ENCODE measurements around the gene BAX.

DNA sequence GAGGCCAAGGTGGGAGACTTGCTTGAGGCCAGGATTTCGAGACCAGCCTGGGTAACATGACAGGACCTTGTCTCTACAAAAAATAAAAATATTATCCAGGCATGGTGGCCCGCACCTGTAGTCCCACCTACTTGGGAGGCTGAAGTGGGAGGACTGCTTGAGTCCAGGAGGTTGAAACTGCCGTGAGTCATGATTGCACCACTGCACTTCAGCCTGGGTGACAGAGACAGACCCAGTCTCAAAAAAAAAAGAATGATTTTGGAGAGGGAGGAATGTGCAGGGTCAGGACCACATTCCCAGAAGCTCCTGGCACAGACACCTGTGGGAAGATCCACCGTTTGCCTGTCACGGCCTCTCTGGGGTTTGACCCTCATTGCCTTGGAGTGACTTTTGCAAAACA is 9.3 kb upstream of the BAX start:
- no peak for TF ChIP-seq CTCF (IDR thresholded peaks at IDR 0.05; ENCODE audit: insufficient read depth, low read length)
- TF ChIP-seq POLR2AphosphoS5 (IDR thresholded peaks at IDR 0.05; ENCODE audit: low read depth), result no peak
- TF ChIP-seq, protein P1, sequence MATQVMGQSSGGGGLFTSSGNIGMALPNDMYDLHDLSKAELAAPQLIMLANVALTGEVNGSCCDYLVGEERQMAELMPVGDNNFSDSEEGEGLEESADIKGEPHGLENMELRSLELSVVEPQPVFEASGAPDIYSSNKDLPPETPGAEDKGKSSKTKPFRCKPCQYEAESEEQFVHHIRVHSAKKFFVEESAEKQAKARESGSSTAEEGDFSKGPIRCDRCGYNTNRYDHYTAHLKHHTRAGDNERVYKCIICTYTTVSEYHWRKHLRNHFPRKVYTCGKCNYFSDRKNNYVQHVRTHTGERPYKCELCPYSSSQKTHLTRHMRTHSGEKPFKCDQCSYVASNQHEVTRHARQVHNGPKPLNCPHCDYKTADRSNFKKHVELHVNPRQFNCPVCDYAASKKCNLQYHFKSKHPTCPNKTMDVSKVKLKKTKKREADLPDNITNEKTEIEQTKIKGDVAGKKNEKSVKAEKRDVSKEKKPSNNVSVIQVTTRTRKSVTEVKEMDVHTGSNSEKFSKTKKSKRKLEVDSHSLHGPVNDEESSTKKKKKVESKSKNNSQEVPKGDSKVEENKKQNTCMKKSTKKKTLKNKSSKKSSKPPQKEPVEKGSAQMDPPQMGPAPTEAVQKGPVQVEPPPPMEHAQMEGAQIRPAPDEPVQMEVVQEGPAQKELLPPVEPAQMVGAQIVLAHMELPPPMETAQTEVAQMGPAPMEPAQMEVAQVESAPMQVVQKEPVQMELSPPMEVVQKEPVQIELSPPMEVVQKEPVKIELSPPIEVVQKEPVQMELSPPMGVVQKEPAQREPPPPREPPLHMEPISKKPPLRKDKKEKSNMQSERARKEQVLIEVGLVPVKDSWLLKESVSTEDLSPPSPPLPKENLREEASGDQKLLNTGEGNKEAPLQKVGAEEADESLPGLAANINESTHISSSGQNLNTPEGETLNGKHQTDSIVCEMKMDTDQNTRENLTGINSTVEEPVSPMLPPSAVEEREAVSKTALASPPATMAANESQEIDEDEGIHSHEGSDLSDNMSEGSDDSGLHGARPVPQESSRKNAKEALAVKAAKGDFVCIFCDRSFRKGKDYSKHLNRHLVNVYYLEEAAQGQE (IDR thresholded peaks at IDR 0.05; ENCODE audit: insufficient replicate concordance, low read depth), result no peak
